ENCODE results near the gene UPK2. TPM values are rescaled to one million over a fixed set of nuclear protein-coding genes. Genes with fewer than 3 reads are reported as not detected.
"Not testable (repeated sequence)": the region's sequence is repeated elsewhere in the genome, so short reads cannot be mapped to it uniquely, and the experiment has no call there.

UPK2 gene
- polyA plus RNA-seq, 1 donor from 2014 or later = not detected

- Histone ChIP-seq H3K4me3 (ENCODE audit: low read length) (no peak overlapping the region), H3K4me2 (ENCODE audit: low read length) (no peak overlapping the region), H3K9me2 (ENCODE audit: insufficient read depth, low read length) (no peaks in the 10 kb centered on the region), H4K20me1 (ENCODE audit: insufficient read depth) (no peaks in the 10 kb centered on the region), H3K27me3 (ENCODE audit: insufficient read depth, low read depth, low read length) (no peaks in the 10 kb centered on the region), H3K27ac (ENCODE audit: low read length) (no peak overlapping the region), H3K9ac (ENCODE audit: low read length) (no peak overlapping the region), H2AFZ (ENCODE audit: low read depth, low read length) (no peak overlapping the region), H3F3A (ENCODE audit: insufficient read depth, low read length, poor library complexity, severe bottlenecking) (no peaks in the 10 kb centered on the region), H3K9me3 (ENCODE audit: low read length) (no peaks in the 10 kb centered on the region), H3K36me3 (ENCODE audit: insufficient read depth, low read length) (no peaks in the 10 kb centered on the region), H3K79me2 (replicated peaks; ENCODE audit: insufficient read depth, low read length) (no peaks in the 10 kb centered on the region)
- TF ChIP-seq TAF1 (IDR thresholded peaks at IDR 0.05; ENCODE audit: low read depth) = no peak
- TF ChIP-seq RAD21 (conservative IDR thresholded peaks at IDR 0.05) = no peak
Measured at GRCh38 chr11:118980191-118980881, 24.2 kb downstream of the UPK2 start.

DNA sequence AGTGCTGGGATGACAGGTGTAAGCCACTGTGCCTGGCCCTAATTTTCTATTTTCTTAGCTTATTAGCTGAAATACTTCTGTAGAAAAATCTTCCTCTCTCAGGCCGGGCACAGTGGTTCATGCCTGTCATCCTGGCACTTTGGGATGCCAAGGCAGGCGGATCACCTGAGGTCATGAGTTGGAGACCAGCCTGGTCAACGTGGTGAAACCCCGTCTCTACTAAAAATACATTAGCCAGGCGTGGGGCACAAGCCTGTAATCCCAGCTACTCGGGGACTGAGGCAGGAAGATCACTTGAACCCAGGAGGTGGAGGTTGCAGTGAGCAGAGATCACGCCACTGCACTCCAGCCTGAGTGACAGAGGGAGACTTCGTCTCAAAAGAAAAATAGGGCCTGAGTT, 28.2 kb downstream of the UPK2 start:
- not testable (repeated sequence) for H3K4me2 ChIP-seq (ENCODE audit: low read length); H3K9ac ChIP-seq (ENCODE audit: low read length); H2AFZ ChIP-seq (ENCODE audit: low read depth, low read length); H3K79me2 ChIP-seq (replicated peaks; ENCODE audit: insufficient read depth, low read length); H3F3A ChIP-seq (ENCODE audit: insufficient read depth, low read length, poor library complexity, severe bottlenecking); H3K9me2 ChIP-seq (ENCODE audit: insufficient read depth, low read length); H4K20me1 ChIP-seq (ENCODE audit: insufficient read depth); H3K27ac ChIP-seq (ENCODE audit: low read length); H3K9me3 ChIP-seq (ENCODE audit: low read length); H3K36me3 ChIP-seq (ENCODE audit: insufficient read depth, low read length); H3K4me3 ChIP-seq (ENCODE audit: low read length); H3K27me3 ChIP-seq (ENCODE audit: insufficient read depth, low read depth, low read length)

DNA sequence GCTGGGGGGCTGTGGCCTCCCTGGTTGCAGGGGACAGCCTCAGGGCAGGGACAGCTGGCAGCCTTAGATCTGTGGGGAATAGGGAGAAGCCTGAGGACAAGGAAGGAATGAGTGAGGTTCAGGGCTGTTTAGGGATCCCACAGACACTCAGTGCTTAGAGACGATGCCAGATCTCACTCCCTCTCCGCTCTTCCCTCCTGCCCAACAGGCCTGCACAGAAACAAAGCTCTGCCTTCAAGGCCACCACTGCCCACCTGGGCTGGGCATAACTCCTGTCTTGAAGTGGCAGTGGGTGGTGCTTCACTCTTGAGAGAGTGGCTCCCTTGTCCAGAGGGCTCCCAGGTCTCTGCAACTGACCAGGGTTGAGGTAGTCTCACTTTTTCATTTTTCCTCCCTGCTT, 28.7 kb downstream of the UPK2 start:
- H2AFZ ChIP-seq (ENCODE audit: low read depth, low read length) = no peak overlapping the region
- no peak overlapping the region for H3K27ac ChIP-seq (ENCODE audit: low read length)
- TF ChIP-seq RAD21 (conservative IDR thresholded peaks at IDR 0.05) (no peak), EZH2 (IDR thresholded peaks at IDR 0.05; ENCODE audit: borderline replicate concordance, insufficient read depth, low read length, poor library complexity, severe bottlenecking) (no peak), REST (IDR thresholded peaks at IDR 0.05; ENCODE audit: borderline replicate concordance) (no peak), MXI1 (conservative IDR thresholded peaks at IDR 0.05; ENCODE audit: poor library complexity, severe bottlenecking) (no peak), SMC3 (conservative IDR thresholded peaks at IDR 0.05; ENCODE audit: poor library complexity) (no peak), POLR2AphosphoS5 (IDR thresholded peaks at IDR 0.05) (no peak), TAF1 (IDR thresholded peaks at IDR 0.05; ENCODE audit: low read depth) (no peak)
- TF ChIP-seq, protein P1, sequence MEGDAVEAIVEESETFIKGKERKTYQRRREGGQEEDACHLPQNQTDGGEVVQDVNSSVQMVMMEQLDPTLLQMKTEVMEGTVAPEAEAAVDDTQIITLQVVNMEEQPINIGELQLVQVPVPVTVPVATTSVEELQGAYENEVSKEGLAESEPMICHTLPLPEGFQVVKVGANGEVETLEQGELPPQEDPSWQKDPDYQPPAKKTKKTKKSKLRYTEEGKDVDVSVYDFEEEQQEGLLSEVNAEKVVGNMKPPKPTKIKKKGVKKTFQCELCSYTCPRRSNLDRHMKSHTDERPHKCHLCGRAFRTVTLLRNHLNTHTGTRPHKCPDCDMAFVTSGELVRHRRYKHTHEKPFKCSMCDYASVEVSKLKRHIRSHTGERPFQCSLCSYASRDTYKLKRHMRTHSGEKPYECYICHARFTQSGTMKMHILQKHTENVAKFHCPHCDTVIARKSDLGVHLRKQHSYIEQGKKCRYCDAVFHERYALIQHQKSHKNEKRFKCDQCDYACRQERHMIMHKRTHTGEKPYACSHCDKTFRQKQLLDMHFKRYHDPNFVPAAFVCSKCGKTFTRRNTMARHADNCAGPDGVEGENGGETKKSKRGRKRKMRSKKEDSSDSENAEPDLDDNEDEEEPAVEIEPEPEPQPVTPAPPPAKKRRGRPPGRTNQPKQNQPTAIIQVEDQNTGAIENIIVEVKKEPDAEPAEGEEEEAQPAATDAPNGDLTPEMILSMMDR (IDR thresholded peaks at IDR 0.05; ENCODE audit: poor library complexity, severe bottlenecking) = no peak
- H3K27me3 ChIP-seq (ENCODE audit: insufficient read depth, low read depth, low read length) = no peaks in the 10 kb centered on the region
- no peak overlapping the region for H3K9ac ChIP-seq (ENCODE audit: low read length)
- no peak overlapping the region for H3K4me2 ChIP-seq (ENCODE audit: low read length)
- H3K4me3 ChIP-seq (ENCODE audit: low read length) = no peak overlapping the region
- no peaks in the 10 kb centered on the region for H4K20me1 ChIP-seq (ENCODE audit: insufficient read depth)
- H3K9me2 ChIP-seq (ENCODE audit: insufficient read depth, low read length) = no peaks in the 10 kb centered on the region
- H3F3A ChIP-seq (ENCODE audit: insufficient read depth, low read length, poor library complexity, severe bottlenecking) = no peaks in the 10 kb centered on the region
- no peaks in the 10 kb centered on the region for H3K36me3 ChIP-seq (ENCODE audit: insufficient read depth, low read length)
- no peaks in the 10 kb centered on the region for H3K79me2 ChIP-seq (replicated peaks; ENCODE audit: insufficient read depth, low read length)
- no peaks in the 10 kb centered on the region for H3K9me3 ChIP-seq (ENCODE audit: low read length)

Measured in neural cell (in vitro differentiated cells).